HUES48 (cell line): Measurements from ENCODE around the gene PCDHGC3.

Source experiments
- H3K27ac ChIP-seq: one replicate; pipeline ENCODE4 v1.7.0; 2013; ENCODE audit warnings: low read depth, low read length, inconsistent platforms
- H3K27me3 ChIP-seq: 2 replicates; pipeline ENCODE4 v1.6.1; 2013; ENCODE audit warnings: mild to moderate bottlenecking, low read length; ENCODE audit not compliant: control insufficient read depth, insufficient read depth
- H3K36me3 ChIP-seq: 2 replicates; pipeline ENCODE4 v1.6.1; 2013; ENCODE audit warnings: low read length; ENCODE audit not compliant: control insufficient read depth, insufficient read depth
- H3K4me1 ChIP-seq: 2 replicates; pipeline ENCODE4 v1.6.1; 2013; ENCODE audit warnings: mild to moderate bottlenecking, low read length; ENCODE audit not compliant: control insufficient read depth, insufficient read depth
- H3K4me3 ChIP-seq: 2 replicates; pipeline ENCODE4 v1.5.1; 2013; ENCODE audit warnings: mild to moderate bottlenecking, low read depth, low read length
- H3K9ac ChIP-seq: 2 replicates; pipeline ENCODE4 v1.6.1; 2013; ENCODE audit warnings: mild to moderate bottlenecking, low read depth, low read length, moderate library complexity
- H3K9me3 ChIP-seq: 2 replicates; pipeline ENCODE4 v1.6.1; 2013; ENCODE audit warnings: low read length; ENCODE audit not compliant: control insufficient read depth, insufficient read depth

PCDHGC3 gene

DNA sequence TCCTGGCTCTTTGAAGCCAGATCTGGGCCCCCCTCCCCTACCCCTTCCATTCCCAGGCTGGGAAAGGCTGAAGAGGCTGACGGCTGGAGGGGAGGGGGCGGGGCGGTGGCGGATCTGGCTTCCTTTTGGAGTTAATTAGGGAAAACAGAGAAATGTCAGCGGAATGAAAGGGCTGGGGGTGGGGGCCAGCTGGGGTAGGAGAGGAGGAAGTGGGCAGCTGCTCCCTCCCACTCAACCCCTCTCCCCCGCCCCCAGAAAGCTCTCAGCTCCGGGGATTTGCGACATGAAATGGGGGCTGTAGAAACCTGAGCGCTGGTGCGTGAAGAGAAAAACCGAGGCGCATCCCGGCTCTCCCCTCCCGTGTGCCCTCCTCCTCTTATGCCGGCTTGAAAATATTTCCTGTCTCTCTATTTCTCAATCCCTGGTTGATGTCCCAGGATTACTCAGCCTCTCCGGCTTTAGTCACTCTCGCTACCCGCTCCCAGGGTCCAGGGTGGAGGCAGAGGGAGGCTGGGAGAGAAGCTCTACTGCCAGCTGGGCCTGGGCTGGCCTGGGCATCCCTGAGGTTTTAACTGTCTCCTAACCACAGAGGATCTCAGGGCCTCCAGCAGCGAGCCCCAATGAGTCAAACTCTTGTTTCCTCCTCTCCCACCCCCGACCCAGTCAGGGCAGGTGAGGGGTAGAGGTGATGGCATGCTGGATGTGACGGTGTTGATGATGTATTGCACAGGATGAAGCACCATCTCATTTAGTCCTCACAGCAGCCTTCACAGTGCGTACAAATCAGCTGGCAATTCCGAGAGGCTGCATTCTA, 33.2 kb downstream of the PCDHGC3 start:
- H3K27ac ChIP-seq: peak overlapping the region; percentile 75
- no peaks in the 10 kb centered on the region for H3K9me3 ChIP-seq
- H3K4me3 ChIP-seq: peak overlapping the region; percentile 39
- H3K36me3 ChIP-seq: no peaks in the 10 kb centered on the region
- H3K4me1 ChIP-seq: peaks cover 22% of the 10 kb centered on the region
- H3K9ac ChIP-seq: no peak overlapping the region
- H3K27me3 ChIP-seq: peaks cover 4% of the 10 kb centered on the region

DNA sequence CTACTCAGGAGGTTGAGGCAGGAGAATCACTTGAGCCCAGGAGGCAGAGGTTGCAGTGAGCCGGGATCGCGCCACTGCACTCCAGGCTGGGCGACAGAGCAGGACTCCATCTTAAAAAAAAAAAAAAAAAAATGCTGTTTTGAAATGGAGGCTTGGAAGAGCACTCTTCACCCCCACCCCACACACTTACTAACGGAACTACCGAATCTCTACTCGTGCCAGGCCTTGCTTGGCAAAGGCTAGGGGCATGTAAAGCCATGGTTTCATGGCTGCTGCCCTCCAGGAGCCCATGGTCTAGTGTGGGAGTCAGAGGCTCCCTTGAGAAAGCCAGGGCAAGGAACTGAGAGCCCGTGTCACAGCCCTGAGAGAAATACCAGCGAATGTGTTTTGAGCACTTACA, 34.4 kb downstream of the PCDHGC3 start:
- Histone ChIP-seq H3K4me1 (peaks cover 34% of the 10 kb centered on the region), H3K9ac (no peak overlapping the region), H3K27ac (no peak overlapping the region), H3K4me3 (no peak overlapping the region), H3K27me3 (peaks cover 4% of the 10 kb centered on the region), H3K36me3 (no peaks in the 10 kb centered on the region), H3K9me3 (no peaks in the 10 kb centered on the region)

DNA sequence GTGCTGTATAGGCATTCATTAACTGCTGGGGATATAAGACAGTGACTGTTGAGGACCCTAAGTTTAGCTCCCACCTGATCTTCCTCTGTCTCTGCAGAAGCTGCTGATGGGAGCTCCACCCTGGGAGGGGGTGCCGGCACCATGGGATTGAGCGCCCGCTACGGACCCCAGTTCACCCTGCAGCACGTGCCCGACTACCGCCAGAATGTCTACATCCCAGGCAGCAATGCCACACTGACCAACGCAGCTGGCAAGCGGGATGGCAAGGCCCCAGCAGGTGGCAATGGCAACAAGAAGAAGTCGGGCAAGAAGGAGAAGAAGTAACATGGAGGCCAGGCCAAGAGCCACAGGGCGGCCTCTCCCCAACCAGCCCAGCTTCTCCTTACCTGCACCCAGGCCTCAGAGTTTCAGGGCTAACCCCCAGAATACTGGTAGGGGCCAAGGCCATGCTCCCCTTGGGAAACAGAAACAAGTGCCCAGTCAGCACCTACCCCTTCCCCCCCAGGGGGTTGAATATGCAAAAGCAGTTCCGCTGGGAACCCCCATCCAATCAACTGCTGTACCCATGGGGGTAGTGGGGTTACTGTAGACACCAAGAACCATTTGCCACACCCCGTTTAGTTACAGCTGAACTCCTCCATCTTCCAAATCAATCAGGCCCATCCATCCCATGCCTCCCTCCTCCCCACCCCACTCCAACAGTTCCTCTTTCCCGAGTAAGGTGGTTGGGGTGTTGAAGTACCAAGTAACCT, 35.3 kb downstream of the PCDHGC3 start:
- no peak overlapping the region for H3K4me3 ChIP-seq
- H3K4me1 ChIP-seq: peaks cover 37% of the 10 kb centered on the region
- no peaks in the 10 kb centered on the region for H3K9me3 ChIP-seq

DNA sequence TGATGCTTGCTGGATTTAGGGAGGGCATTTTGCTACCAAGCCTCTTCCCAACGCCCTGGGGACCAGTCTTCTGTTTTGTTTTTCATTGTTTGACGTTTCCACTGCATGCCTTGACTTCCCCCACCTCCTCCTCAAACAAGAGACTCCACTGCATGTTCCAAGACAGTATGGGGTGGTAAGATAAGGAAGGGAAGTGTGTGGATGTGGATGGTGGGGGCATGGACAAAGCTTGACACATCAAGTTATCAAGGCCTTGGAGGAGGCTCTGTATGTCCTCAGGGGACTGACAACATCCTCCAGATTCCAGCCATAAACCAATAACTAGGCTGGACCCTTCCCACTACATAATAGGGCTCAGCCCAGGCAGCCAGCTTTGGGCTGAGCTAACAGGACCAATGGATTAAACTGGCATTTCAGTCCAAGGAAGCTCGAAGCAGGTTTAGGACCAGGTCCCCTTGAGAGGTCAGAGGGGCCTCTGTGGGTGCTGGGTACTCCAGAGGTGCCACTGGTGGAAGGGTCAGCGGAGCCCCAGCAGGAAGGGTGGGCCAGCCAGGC, 36.1 kb downstream of the PCDHGC3 start:
- H3K36me3 ChIP-seq: peaks cover 13% of the 10 kb centered on the region
- H3K27me3 ChIP-seq: peaks cover 4% of the 10 kb centered on the region
- H3K4me3 ChIP-seq: no peak overlapping the region
- no peak overlapping the region for H3K9ac ChIP-seq
- H3K4me1 ChIP-seq: peaks cover 37% of the 10 kb centered on the region
- H3K9me3 ChIP-seq: no peaks in the 10 kb centered on the region
- no peak overlapping the region for H3K27ac ChIP-seq

More for the DNA sequence above, 35.3 kb downstream of the PCDHGC3 start:
- Histone ChIP-seq H3K36me3 (0 out of 2 replicates have a peak, but pooled peaks cover 6% of the 10 kb centered on the region), H3K9ac (no peak overlapping the region), H3K27ac (no peak overlapping the region), H3K27me3 (peaks cover 4% of the 10 kb centered on the region)

DNA sequence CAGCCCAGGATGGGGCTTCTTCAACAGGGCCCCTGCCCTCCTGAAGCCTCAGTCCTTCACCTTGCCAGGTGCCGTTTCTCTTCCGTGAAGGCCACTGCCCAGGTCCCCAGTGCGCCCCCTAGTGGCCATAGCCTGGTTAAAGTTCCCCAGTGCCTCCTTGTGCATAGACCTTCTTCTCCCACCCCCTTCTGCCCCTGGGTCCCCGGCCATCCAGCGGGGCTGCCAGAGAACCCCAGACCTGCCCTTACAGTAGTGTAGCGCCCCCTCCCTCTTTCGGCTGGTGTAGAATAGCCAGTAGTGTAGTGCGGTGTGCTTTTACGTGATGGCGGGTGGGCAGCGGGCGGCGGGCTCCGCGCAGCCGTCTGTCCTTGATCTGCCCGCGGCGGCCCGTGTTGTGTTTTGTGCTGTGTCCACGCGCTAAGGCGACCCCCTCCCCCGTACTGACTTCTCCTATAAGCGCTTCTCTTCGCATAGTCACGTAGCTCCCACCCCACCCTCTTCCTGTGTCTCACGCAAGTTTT, 36.7 kb downstream of the PCDHGC3 start:
- H3K4me1 ChIP-seq: peaks cover 36% of the 10 kb centered on the region
- peak overlapping the region; percentile 78 for H3K4me3 ChIP-seq
- peaks cover 17% of the 10 kb centered on the region for H3K36me3 ChIP-seq
- no peak overlapping the region for H3K27ac ChIP-seq
- no peaks in the 10 kb centered on the region for H3K9me3 ChIP-seq
- no peak overlapping the region for H3K9ac ChIP-seq
- peaks cover 4% of the 10 kb centered on the region for H3K27me3 ChIP-seq

DNA sequence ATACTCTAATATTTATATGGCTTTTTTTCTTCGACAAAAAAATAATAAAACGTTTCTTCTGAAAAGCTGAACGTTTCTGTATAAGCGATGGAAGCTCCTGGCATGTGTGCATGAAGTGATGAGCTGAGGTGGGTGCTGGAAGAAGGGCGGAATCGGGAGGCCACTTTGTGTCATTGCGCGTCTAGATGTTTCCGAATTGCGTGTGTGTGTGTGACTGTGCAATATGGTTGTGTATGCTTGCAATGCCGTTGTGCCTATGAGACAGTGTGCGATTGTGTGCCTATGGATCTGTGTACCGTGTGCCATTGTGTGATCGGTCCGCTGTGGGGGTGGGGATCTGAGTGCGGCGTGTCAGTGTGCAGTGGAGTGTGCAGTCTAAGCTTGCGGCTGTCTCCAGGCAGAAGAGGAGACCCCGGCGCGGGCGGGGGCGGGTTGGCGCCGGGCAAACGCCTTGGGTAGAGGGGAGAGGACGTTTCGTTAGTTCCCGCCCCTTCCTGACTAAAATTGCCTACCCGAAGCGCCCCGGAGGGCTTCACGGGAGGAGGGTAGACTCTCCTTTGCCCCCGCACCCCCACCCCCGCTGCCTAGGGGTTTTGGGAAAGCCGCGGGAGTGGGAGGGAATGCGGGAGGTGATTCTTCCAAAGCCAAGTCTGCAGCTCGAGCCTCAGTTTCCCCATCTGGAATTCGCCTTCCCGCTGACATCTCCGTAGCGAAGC, 37.3 kb downstream of the PCDHGC3 start:
- Histone ChIP-seq H3K4me1 (peaks cover 30% of the 10 kb centered on the region), H3K9ac (peak overlapping the region; percentile 49; the same call in 1 of the 2 replicates), H3K9me3 (no peaks in the 10 kb centered on the region), H3K36me3 (peaks cover 17% of the 10 kb centered on the region), H3K27ac (peak overlapping the region; percentile 93), H3K4me3 (peak overlapping the region; percentile 78), H3K27me3 (peaks cover 4% of the 10 kb centered on the region)

DNA sequence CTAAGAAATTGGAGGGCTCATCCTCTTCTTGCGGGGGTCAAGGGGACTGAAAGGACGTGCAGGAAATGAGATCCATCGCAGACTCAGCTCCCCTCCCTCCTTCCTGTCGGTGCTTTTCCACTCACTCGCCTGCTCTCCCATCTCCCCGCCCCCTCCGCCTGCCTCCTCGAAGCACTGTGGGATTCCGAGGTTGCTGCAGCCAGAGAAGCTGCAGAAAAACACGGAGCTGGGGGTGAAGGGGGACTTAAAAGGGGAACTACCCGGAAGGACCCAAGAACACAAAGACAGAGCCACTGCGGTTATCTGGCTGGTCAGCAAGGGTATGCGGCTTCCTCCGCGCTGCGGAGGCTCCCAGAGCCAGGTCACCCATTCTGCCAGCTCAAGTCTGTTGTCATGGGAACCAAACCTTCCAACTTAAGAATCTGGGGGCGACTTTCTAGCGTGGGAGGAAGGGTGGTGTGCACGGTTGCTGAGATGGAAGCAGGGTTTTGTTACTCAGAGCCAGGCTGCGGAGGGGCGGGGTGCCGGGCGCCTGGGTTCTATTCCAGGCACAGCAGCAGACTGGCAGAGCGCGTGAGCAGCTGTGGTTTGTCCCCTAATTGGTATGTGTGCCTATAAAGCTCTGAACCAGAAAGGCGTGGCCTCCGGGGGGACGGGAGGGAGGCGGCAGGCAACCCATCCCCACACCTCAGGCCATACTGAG, 38.0 kb downstream of the PCDHGC3 start:
- peak overlapping the region; percentile 78 for H3K4me3 ChIP-seq
- H3K9me3 ChIP-seq: no peaks in the 10 kb centered on the region
- H3K27ac ChIP-seq: peak overlapping the region; percentile 93
- peaks cover 20% of the 10 kb centered on the region for H3K36me3 ChIP-seq
- peak overlapping the region; percentile 49 for H3K9ac ChIP-seq
- peaks cover 4% of the 10 kb centered on the region for H3K27me3 ChIP-seq
- peaks cover 24% of the 10 kb centered on the region for H3K4me1 ChIP-seq

DNA sequence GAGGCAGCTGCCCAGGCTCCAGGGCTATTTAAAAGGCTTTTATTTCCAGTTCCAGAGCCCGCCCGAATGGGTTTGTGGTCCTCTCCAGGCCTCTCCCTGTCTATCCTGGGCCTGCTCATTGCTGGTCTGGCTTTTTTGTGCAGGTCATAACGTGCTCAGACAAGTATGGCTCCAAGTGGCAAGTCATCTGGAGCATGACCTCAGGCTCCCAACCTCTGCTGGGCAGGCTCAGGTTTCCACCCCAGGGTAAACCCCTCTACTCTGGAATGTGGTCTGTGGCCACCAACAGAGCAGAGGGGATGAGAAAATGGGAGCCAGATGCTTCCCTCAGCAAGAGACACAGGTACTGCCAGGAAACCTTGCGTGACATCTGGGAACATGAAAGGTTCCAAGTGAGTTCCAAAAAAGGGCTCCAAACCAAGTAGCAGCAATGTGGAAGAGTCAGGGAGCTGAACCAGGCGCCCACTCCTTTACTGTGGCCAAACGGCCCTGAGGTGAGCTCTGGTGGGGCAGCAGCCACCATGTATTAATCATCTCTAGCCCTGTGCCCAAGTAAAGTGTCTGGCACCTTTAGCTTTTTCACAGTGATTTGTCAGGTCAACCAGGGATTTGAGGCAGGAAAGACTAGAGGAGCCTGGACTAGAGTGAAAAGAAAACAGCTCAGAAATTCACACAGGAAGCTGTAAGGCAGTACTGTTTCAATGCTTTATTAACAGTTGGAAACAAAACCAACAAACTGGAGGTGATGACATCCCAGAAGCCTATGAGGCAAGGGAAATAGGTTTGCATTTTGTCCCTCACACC, 38.8 kb downstream of the PCDHGC3 start:
- Histone ChIP-seq H3K27ac (peak overlapping the region; percentile 93), H3K9ac (peak overlapping the region; percentile 49; the same call in 1 of the 2 replicates), H3K9me3 (no peaks in the 10 kb centered on the region), H3K4me1 (peaks cover 19% of the 10 kb centered on the region), H3K4me3 (peak overlapping the region; percentile 78), H3K36me3 (peaks cover 28% of the 10 kb centered on the region), H3K27me3 (peaks cover 4% of the 10 kb centered on the region)

DNA sequence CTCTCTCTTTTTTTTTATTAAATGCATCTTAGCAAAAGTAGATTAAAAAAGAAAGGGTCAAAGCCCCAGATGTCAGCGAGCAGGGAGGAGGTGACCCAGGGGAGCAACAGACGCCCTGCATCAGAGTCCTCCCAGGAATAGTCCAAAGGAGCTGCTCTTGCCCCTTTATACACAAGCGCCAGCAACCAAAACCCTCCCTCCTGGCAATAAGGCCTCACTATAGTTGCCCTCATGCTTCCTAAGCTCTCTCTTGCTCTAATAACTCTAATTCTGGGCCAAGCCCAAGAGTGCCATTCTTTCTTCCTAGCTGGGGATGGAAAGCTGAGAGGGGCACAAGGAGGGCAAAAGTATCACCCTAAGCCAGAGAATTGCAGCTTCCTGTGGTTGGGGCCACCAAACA, 39.4 kb downstream of the PCDHGC3 start:
- Histone ChIP-seq H3K4me3 (no peak overlapping the region), H3K27ac (peak overlapping the region; percentile 93), H3K4me1 (peaks cover 19% of the 10 kb centered on the region), H3K9me3 (no peaks in the 10 kb centered on the region), H3K36me3 (peaks cover 34% of the 10 kb centered on the region), H3K9ac (no peak overlapping the region), H3K27me3 (peaks cover 4% of the 10 kb centered on the region)
